ENCODE data around the gene SPATS1. TPM values are rescaled to one million over a fixed set of nuclear protein-coding genes. Genes with fewer than 3 reads are reported as not detected.

SPATS1 gene
- total RNA-seq, 1 experiment from 2014 or later, result not detected

DNA sequence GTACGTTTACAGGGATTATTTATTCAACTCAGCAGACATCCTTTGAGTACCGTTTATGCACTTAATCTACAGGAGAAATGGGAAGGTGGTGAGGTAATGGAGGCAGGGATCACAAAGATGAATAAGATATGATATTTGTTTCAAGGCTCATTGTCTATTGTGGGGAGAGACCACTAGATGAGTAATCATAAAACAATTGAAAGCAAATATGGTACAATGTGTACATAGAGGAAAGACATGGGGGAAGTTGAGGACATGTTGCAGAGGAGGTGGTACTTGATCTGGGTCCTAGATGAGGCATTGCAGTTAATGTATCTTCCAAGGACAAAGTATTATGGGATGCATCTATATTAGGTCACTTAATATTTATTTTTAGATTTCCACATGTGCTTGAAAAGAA, 31.3 kb downstream of the SPATS1 start:
- POLR2A ChIA-PET, result no interaction called here
- Histone ChIP-seq H3K4me1 (ENCODE audit: control insufficient read depth, insufficient read depth, low read length) (no peaks in the 10 kb centered on the region), H3K27me3 (ENCODE audit: control insufficient read depth, insufficient read depth, low read length) (no peaks in the 10 kb centered on the region; the same call in 1 of the 2 replicates), H3K36me3 (ENCODE audit: control insufficient read depth, insufficient read depth, low read length) (no peaks in the 10 kb centered on the region), H3K27ac (ENCODE audit: low read length) (no peak overlapping the region), H3K4me3 (ENCODE audit: low read depth in 2 of 2, low read length in 2 of 2) (no peak overlapping the region), H3K9me3 (ENCODE audit: control insufficient read depth, insufficient read depth, low read depth, low read length) (no peaks in the 10 kb centered on the region)
- ATAC-seq, result no peak
- no TSS peak for BruUV-seq (replicated peaks)
- DNase-seq (ENCODE audit: low read depth, low spot score), result no peak
- TF ChIP-seq, protein P1, sequence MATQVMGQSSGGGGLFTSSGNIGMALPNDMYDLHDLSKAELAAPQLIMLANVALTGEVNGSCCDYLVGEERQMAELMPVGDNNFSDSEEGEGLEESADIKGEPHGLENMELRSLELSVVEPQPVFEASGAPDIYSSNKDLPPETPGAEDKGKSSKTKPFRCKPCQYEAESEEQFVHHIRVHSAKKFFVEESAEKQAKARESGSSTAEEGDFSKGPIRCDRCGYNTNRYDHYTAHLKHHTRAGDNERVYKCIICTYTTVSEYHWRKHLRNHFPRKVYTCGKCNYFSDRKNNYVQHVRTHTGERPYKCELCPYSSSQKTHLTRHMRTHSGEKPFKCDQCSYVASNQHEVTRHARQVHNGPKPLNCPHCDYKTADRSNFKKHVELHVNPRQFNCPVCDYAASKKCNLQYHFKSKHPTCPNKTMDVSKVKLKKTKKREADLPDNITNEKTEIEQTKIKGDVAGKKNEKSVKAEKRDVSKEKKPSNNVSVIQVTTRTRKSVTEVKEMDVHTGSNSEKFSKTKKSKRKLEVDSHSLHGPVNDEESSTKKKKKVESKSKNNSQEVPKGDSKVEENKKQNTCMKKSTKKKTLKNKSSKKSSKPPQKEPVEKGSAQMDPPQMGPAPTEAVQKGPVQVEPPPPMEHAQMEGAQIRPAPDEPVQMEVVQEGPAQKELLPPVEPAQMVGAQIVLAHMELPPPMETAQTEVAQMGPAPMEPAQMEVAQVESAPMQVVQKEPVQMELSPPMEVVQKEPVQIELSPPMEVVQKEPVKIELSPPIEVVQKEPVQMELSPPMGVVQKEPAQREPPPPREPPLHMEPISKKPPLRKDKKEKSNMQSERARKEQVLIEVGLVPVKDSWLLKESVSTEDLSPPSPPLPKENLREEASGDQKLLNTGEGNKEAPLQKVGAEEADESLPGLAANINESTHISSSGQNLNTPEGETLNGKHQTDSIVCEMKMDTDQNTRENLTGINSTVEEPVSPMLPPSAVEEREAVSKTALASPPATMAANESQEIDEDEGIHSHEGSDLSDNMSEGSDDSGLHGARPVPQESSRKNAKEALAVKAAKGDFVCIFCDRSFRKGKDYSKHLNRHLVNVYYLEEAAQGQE (IDR thresholded peaks at IDR 0.05; ENCODE audit: insufficient read depth in 1 of 2, low read depth in 2 of 2, low read length in 1 of 2), result no peak
- TF ChIP-seq SIN3A (IDR thresholded peaks at IDR 0.05; ENCODE audit: borderline replicate concordance, insufficient read depth, low read depth, low read length) (no peak), TCF7L2 (IDR thresholded peaks at IDR 0.05; ENCODE audit: low read depth, low read length) (no peak), POLR2AphosphoS5 (IDR thresholded peaks at IDR 0.05; ENCODE audit: low read depth, low read length) (no peak)
- TF ChIP-seq, protein P2, sequence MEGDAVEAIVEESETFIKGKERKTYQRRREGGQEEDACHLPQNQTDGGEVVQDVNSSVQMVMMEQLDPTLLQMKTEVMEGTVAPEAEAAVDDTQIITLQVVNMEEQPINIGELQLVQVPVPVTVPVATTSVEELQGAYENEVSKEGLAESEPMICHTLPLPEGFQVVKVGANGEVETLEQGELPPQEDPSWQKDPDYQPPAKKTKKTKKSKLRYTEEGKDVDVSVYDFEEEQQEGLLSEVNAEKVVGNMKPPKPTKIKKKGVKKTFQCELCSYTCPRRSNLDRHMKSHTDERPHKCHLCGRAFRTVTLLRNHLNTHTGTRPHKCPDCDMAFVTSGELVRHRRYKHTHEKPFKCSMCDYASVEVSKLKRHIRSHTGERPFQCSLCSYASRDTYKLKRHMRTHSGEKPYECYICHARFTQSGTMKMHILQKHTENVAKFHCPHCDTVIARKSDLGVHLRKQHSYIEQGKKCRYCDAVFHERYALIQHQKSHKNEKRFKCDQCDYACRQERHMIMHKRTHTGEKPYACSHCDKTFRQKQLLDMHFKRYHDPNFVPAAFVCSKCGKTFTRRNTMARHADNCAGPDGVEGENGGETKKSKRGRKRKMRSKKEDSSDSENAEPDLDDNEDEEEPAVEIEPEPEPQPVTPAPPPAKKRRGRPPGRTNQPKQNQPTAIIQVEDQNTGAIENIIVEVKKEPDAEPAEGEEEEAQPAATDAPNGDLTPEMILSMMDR (IDR thresholded peaks at IDR 0.05), result no peak
- in situ Hi-C loops (cut with HindIII; ENCODE audit: low pct_unique_long_range_greater_than_20kb, low sequenced_read_pairs) (no loop called here), intact Hi-C loops (cut with micrococcal nuclease; ENCODE audit: unreplicated experiment) (no loop called here)
- CTCF ChIA-PET, result no interaction called here

DNA sequence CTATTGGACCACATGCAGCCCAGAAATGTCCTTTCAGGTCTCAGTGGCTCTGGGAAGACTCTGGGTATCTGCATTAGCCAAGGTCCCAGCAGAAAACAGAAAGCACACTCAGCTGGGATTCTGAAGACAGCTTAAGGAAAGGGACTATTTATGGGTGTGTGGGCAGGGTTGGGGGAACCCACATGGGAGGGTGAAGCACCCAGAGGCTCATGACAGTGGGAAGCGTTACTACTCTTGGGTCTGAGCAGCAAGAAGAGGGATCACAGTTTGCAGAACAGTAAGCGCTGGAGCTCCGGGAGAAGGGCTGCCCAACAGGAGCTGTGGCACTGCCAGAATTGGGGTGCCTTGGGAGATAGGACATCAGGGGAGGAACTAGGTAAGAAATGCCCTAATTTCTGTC, 32.6 kb downstream of the SPATS1 start:
- no peaks in the 10 kb centered on the region for H3K36me3 ChIP-seq (ENCODE audit: control insufficient read depth, insufficient read depth, low read length)
- H3K4me1 ChIP-seq (ENCODE audit: control insufficient read depth, insufficient read depth, low read length), result no peaks in the 10 kb centered on the region
- in situ Hi-C loops (cut with HindIII; ENCODE audit: low pct_unique_long_range_greater_than_20kb, low sequenced_read_pairs) (no loop called here), intact Hi-C loops (cut with micrococcal nuclease; ENCODE audit: unreplicated experiment) (no loop called here)
- DNase-seq (ENCODE audit: low read depth, low spot score) (no peak), ATAC-seq (no peak)
- CTCF ChIA-PET, result no interaction called here
- no peak overlapping the region for H3K4me3 ChIP-seq (ENCODE audit: low read depth in 2 of 2, low read length in 2 of 2)
- TF ChIP-seq SIN3A (IDR thresholded peaks at IDR 0.05; ENCODE audit: borderline replicate concordance, insufficient read depth, low read depth, low read length), result no peak
- no peak for TF ChIP-seq POLR2AphosphoS5 (IDR thresholded peaks at IDR 0.05; ENCODE audit: low read depth, low read length)
- TF ChIP-seq, protein P1 (IDR thresholded peaks at IDR 0.05; ENCODE audit: insufficient read depth in 1 of 2, low read depth in 2 of 2, low read length in 1 of 2), result no peak
- TF ChIP-seq, protein P2 (IDR thresholded peaks at IDR 0.05), result no peak
- no peak for TF ChIP-seq TCF7L2 (IDR thresholded peaks at IDR 0.05; ENCODE audit: low read depth, low read length)
- H3K27ac ChIP-seq (ENCODE audit: low read length), result no peak overlapping the region
- H3K27me3 ChIP-seq (ENCODE audit: control insufficient read depth, insufficient read depth, low read length), result no peaks in the 10 kb centered on the region; the same call in 1 of the 2 replicates
- no peaks in the 10 kb centered on the region for H3K9me3 ChIP-seq (ENCODE audit: control insufficient read depth, insufficient read depth, low read depth, low read length)
- POLR2A ChIA-PET, result no interaction called here
- BruUV-seq (replicated peaks), result no TSS peak

Data from Panc1 (cell line).